Measurements from ENCODE around the gene DNLZ.
A peak's percentile ranks its signal among the peaks of the same experiment; 100 is the strongest.

Gene DNLZ

GRCh38 chr9:136403915-136404800, 40.6 kb upstream of the DNLZ start:
- H3K36me3 ChIP-seq (ENCODE audit: control insufficient read depth in 1 of 2, insufficient read depth in 2 of 2, low read length in 2 of 2) = peaks cover 6 to 36% of the 10 kb centered on the region in 2 donors
- no peaks in the 10 kb centered on the region for H3K9me3 ChIP-seq (ENCODE audit: control insufficient read depth in 1 of 2, low read length in 2 of 2)
- H3K4me1 ChIP-seq (ENCODE audit: control insufficient read depth in 1 of 2, insufficient read depth in 2 of 2, low read length in 2 of 2) = peaks cover 0 to 13% of the 10 kb centered on the region in 2 donors
- H3K4me3 ChIP-seq (ENCODE audit: low read depth in 1 of 2, low read length in 2 of 2) = no peak overlapping the region
- H3K27ac ChIP-seq (ENCODE audit: low read length) = no peak overlapping the region
- H3K27me3 ChIP-seq (ENCODE audit: low read depth, low read length) = no peaks in the 10 kb centered on the region

DNA sequence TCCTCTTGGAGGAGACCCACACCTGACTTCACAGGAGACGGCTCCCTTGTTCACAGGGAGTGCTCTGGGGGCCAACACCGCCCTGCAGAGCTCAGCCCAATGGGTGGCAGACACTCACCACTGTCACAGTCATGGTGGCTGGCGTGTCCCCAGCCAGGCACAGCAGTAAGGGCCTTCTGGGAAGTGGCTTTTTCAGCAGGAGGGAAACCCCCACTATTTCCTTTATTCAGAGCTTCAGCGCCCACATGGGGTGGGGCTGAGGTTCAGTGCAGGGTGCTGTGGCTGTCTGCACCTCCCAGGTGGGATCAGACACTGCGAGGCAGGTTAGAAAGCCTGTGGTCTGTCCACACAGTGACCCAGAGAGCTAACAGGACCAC, 40.0 kb upstream of the DNLZ start:
- H3K4me1 ChIP-seq (ENCODE audit: control insufficient read depth in 1 of 2, insufficient read depth in 2 of 2, low read length in 2 of 2) = peaks cover 0 to 16% of the 10 kb centered on the region in 2 donors
- H3K27me3 ChIP-seq (ENCODE audit: low read depth, low read length) = no peaks in the 10 kb centered on the region
- no peak overlapping the region for H3K4me3 ChIP-seq (ENCODE audit: low read depth in 1 of 2, low read length in 2 of 2)
- no peak overlapping the region for H3K27ac ChIP-seq (ENCODE audit: low read length)
- peaks cover 6 to 36% of the 10 kb centered on the region in 2 donors for H3K36me3 ChIP-seq (ENCODE audit: control insufficient read depth in 1 of 2, insufficient read depth in 2 of 2, low read length in 2 of 2)
- H3K9me3 ChIP-seq (ENCODE audit: control insufficient read depth in 1 of 2, low read length in 2 of 2) = no peaks in the 10 kb centered on the region

GRCh38 chr9:136402067-136402466, 38.5 kb upstream of the DNLZ start:
- Histone ChIP-seq H3K36me3 (ENCODE audit: control insufficient read depth in 1 of 2, insufficient read depth in 2 of 2, low read length in 2 of 2) (peaks cover 8 to 32% of the 10 kb centered on the region in 2 donors), H3K27ac (ENCODE audit: low read length) (no peak overlapping the region)

DNA sequence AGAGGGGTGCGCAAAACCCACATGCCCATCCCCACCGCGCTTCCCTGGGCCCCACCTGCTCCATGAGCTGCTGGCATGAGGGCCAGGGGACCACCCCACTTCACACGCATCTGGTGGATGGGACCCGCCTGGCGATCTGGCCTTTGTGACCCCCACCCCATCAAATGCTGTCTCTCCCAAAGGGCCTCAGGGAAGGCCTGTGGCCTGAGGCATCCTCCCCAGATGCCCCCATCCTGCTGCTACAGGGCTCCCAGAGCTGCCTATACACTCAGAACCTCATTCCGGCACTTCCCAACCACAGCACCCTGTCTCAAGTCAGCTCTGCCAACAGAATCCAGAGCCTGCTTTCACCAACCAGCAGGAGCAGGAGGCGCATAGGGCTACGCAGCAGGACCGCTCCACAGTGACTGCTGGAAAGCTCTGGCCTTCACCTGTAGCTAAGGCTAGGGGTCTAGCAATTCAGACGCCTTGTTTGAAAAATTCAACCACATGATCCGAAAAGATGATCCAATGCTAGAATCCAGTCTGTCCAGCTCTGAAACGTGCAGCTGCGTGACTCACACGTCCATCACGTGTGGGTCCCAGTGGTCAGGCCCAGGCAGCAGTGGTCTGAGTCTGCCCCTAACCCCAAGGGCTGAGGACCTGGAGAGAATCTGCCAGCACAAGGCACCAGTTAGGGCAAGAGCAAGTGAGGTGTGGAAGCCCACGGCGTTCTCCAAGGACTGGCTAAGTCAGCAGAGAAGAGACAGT, 37.8 kb upstream of the DNLZ start:
- Histone ChIP-seq H3K27me3 (ENCODE audit: low read depth, low read length) (no peaks in the 10 kb centered on the region), H3K4me3 (ENCODE audit: low read depth in 1 of 2, low read length in 2 of 2) (no peak overlapping the region), H3K36me3 (ENCODE audit: control insufficient read depth in 1 of 2, insufficient read depth in 2 of 2, low read length in 2 of 2) (peaks cover 11 to 36% of the 10 kb centered on the region in 2 donors), H3K27ac (ENCODE audit: low read length) (no peak overlapping the region), H3K4me1 (ENCODE audit: control insufficient read depth in 1 of 2, insufficient read depth in 2 of 2, low read length in 2 of 2) (peaks cover 0 to 17% of the 10 kb centered on the region in 2 donors), H3K9me3 (ENCODE audit: control insufficient read depth in 1 of 2, low read length in 2 of 2) (no peaks in the 10 kb centered on the region)

More at GRCh38 chr9:136402067-136402466, 38.5 kb upstream of the DNLZ start:
- no peaks in the 10 kb centered on the region for H3K9me3 ChIP-seq (ENCODE audit: control insufficient read depth in 1 of 2, low read length in 2 of 2)
- no peak overlapping the region for H3K4me3 ChIP-seq (ENCODE audit: low read depth in 1 of 2, low read length in 2 of 2)
- H3K4me1 ChIP-seq (ENCODE audit: control insufficient read depth in 1 of 2, insufficient read depth in 2 of 2, low read length in 2 of 2) = peaks cover 0 to 17% of the 10 kb centered on the region in 2 donors
- H3K27me3 ChIP-seq (ENCODE audit: low read depth, low read length) = no peaks in the 10 kb centered on the region

GRCh38 chr9:136400038-136400834, 36.7 kb upstream of the DNLZ start, which contains the start of gene SNAPC4:
Gene SNAPC4, minus strand, starts transcription at chr9:136400170. Its CDS starts 1,742 bp downstream, at chr9:136398428.
- Histone ChIP-seq H3K27me3 (ENCODE audit: low read depth, low read length) (no peaks in the 10 kb centered on the region), H3K4me1 (ENCODE audit: control insufficient read depth in 1 of 2, insufficient read depth in 2 of 2, low read length in 2 of 2) (peaks cover 0 to 17% of the 10 kb centered on the region in 2 donors), H3K27ac (ENCODE audit: low read length) (no peak within 1 kb of the TSS), H3K36me3 (ENCODE audit: control insufficient read depth in 1 of 2, insufficient read depth in 2 of 2, low read length in 2 of 2) (peaks cover 10 to 37% of the 10 kb centered on the region in 2 donors), H3K4me3 (ENCODE audit: low read depth in 1 of 2, low read length in 2 of 2) (peak within 1 kb of the TSS; percentile 66 to 96), H3K9me3 (ENCODE audit: control insufficient read depth in 1 of 2, low read length in 2 of 2) (no peaks in the 10 kb centered on the region)

DNA sequence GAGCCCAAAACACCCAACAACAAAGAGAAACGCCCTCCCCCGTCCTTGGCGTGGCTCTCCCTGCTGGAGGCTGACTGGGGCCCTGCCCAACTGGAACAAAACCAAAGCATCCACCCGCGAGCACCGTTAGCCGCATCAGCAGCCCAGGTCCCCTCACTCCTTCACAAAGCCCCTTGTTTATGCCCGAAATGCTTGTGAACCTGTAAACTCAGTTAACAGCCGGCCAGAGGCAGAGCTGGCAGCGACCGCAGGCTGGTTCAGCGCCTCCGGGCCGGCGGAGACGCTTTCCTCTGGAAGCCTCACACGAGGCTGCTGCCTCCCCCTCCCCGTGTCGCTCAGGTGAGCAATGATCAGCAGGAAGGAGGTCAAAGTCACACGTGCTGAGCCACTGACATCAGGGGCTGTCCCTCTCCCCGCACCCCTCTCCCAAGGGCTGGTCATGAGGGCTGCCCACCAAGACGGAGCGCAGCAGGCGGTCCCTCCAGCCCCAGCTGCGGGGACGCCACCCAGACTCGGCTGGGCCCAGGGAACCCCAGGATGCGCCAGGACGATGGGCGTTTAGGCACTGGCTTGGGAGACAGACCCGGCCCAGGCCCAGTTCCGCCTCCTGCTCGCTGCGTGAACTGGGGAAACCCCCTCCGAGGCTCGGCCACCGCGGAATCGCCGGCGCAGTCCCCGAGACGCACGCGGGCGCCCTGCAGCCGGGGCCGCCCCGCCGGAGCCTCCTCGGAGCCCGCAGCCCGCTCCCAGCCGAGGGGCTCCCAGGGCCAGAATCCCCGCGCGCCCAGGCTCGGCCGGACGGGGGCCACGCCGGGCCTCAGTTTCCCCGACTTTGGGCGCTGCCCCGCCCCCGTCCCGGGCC, 35.9 kb upstream of the DNLZ start:
- H3K27ac ChIP-seq (ENCODE audit: low read length) = no peak overlapping the region
- peak overlapping the region; percentile 66 to 96 for H3K4me3 ChIP-seq (ENCODE audit: low read depth in 1 of 2, low read length in 2 of 2)
- H3K4me1 ChIP-seq (ENCODE audit: control insufficient read depth in 1 of 2, insufficient read depth in 2 of 2, low read length in 2 of 2) = peaks cover 0 to 17% of the 10 kb centered on the region in 2 donors
- peaks cover 14 to 38% of the 10 kb centered on the region in 2 donors for H3K36me3 ChIP-seq (ENCODE audit: control insufficient read depth in 1 of 2, insufficient read depth in 2 of 2, low read length in 2 of 2)
- no peaks in the 10 kb centered on the region for H3K9me3 ChIP-seq (ENCODE audit: control insufficient read depth in 1 of 2, low read length in 2 of 2)
- no peaks in the 10 kb centered on the region for H3K27me3 ChIP-seq (ENCODE audit: low read depth, low read length)

DNA sequence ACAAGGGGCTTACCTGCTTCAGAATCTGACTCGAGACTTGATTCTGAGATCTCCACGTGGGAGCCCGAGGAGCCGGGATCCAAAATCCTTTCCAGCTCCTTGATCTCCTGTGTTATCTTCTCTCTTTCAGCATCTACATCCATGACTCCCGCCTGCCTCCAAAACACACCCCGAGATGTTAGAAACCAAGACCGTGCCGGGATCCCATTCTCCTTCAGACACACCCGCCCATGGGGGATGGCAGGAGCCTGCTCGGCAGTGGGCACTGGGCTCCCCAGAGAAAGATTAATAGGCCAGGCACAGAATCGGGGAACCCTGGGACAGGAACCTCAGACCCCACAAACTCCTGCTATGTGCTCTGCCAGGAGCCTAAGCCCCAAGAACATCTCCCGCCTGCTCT, 34.7 kb upstream of the DNLZ start:
- Histone ChIP-seq H3K27me3 (ENCODE audit: low read depth, low read length) (no peaks in the 10 kb centered on the region), H3K4me1 (ENCODE audit: control insufficient read depth in 1 of 2, insufficient read depth in 2 of 2, low read length in 2 of 2) (peaks cover 0 to 17% of the 10 kb centered on the region in 2 donors), H3K4me3 (ENCODE audit: low read depth in 1 of 2, low read length in 2 of 2) (no peak overlapping the region), H3K9me3 (ENCODE audit: control insufficient read depth in 1 of 2, low read length in 2 of 2) (no peaks in the 10 kb centered on the region), H3K36me3 (ENCODE audit: control insufficient read depth in 1 of 2, insufficient read depth in 2 of 2, low read length in 2 of 2) (peaks cover 14 to 40% of the 10 kb centered on the region in 2 donors), H3K27ac (ENCODE audit: low read length) (no peak overlapping the region)

- Histone ChIP-seq H3K36me3 (ENCODE audit: control insufficient read depth in 1 of 2, insufficient read depth in 2 of 2, low read length in 2 of 2) (peaks cover 15 to 47% of the 10 kb centered on the region in 2 donors), H3K4me1 (ENCODE audit: control insufficient read depth in 1 of 2, insufficient read depth in 2 of 2, low read length in 2 of 2) (peaks cover 0 to 17% of the 10 kb centered on the region in 2 donors), H3K9me3 (ENCODE audit: control insufficient read depth in 1 of 2, low read length in 2 of 2) (no peaks in the 10 kb centered on the region), H3K27ac (ENCODE audit: low read length) (no peak overlapping the region), H3K27me3 (ENCODE audit: low read depth, low read length) (no peaks in the 10 kb centered on the region), H3K4me3 (ENCODE audit: low read depth in 1 of 2, low read length in 2 of 2) (no peak overlapping the region)
Measured at GRCh38 chr9:136397643-136398042, 34.1 kb upstream of the DNLZ start.

DNA sequence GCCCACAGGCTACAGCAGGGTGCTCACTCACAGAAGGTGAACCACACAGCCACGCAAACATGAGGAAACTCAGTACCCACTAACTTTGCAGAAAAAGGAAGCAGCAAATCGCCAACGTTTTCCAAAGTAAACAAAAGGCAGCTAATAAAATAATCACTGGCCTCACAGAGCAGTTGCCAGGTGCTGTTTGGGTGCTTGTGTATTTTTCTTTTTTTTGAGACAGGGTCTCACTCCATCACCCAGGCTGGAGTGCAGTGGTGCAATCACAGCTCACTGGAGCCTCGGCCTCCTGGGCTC, 32.6 kb upstream of the DNLZ start:
- H3K27me3 ChIP-seq (ENCODE audit: low read depth, low read length) = no peaks in the 10 kb centered on the region

DNA sequence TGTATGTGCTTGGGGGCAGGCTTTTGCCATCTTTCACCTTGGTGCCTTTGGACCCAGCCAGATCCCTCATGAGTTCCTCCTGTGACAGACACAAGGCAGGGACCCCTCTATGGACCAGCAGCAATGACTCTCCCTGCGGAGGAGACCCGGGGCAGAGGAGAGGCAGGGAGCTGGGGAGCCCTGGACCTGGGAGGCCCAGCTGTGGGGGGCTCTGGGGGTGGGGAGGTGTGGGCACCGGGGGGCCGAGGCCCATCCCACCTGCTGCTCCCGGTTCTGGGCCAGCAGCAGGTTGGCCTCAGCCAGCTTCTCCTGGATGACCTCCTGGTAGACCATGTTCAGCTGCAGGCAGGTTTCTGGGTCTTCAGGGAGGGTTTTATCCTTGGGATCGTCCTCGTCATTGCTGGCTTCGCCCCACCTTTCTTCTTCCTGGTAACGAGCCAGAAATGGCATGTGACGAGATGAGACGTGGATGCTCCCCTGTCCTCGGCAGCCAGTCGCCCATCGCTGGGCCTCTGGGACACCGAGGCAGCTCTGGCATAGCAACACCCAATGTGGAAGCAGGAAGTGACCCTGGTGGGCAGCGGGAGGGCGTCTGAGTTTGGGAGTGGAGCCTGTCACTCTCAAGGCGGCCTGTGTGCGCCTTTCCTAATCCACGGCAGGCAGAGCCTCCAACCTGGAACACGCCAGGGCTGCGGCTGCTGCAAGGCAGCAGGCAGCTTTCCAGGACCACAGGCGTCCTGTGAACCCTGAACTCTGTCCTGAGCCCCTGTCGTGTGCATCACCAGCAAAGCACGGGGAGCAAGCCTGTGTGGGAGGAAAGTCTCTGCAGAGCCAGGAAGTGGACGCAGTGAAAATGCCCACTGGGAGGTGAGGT, 32.0 kb upstream of the DNLZ start:
- Histone ChIP-seq H3K9me3 (ENCODE audit: control insufficient read depth in 1 of 2, low read length in 2 of 2) (no peaks in the 10 kb centered on the region), H3K27ac (ENCODE audit: low read length) (no peak overlapping the region), H3K36me3 (ENCODE audit: control insufficient read depth in 1 of 2, insufficient read depth in 2 of 2, low read length in 2 of 2) (peaks cover 31 to 65% of the 10 kb centered on the region in 2 donors)

More for the DNA sequence above, 32.6 kb upstream of the DNLZ start:
- Histone ChIP-seq H3K27ac (ENCODE audit: low read length) (no peak overlapping the region), H3K9me3 (ENCODE audit: control insufficient read depth in 1 of 2, low read length in 2 of 2) (no peaks in the 10 kb centered on the region), H3K36me3 (ENCODE audit: control insufficient read depth in 1 of 2, insufficient read depth in 2 of 2, low read length in 2 of 2) (peaks cover 29 to 62% of the 10 kb centered on the region in 2 donors), H3K4me3 (ENCODE audit: low read depth in 1 of 2, low read length in 2 of 2) (no peak overlapping the region), H3K4me1 (ENCODE audit: control insufficient read depth in 1 of 2, insufficient read depth in 2 of 2, low read length in 2 of 2) (peaks cover 0 to 17% of the 10 kb centered on the region in 2 donors)

More for the DNA sequence above, 32.0 kb upstream of the DNLZ start:
- peaks cover 0 to 15% of the 10 kb centered on the region in 2 donors for H3K4me1 ChIP-seq (ENCODE audit: control insufficient read depth in 1 of 2, insufficient read depth in 2 of 2, low read length in 2 of 2)
- H3K4me3 ChIP-seq (ENCODE audit: low read depth in 1 of 2, low read length in 2 of 2) = no peak overlapping the region
- H3K27me3 ChIP-seq (ENCODE audit: low read depth, low read length) = no peaks in the 10 kb centered on the region
